PFSK-1 (cell line): ENCODE results near the gene ANKH.

ENCODE experiments used
- POLR2AphosphoS5 ChIP-seq: IDR thresholded peaks from 2 replicates; pipeline ENCODE4 v1.6.1; 2012; ENCODE audit warnings: low read depth, mild to moderate bottlenecking, control low read depth, low read length, moderate library complexity
- SIN3A ChIP-seq: IDR thresholded peaks from 2 replicates; pipeline ENCODE4 v1.6.1; 2012; ENCODE audit warnings: mild to moderate bottlenecking, low read length, moderate library complexity, borderline replicate concordance; ENCODE audit not compliant: insufficient read depth
- TAF1 ChIP-seq: IDR thresholded peaks from 2 replicates; pipeline ENCODE4 v1.6.1; 2012; ENCODE audit warnings: low read length, control low read depth, borderline replicate concordance; ENCODE audit not compliant: insufficient read depth
- TF ChIP-seq, protein P1 (sequence below), 2 experiments: IDR thresholded peaks; 2 replicates each; pipeline versions ENCODE4 v1.6.1 to v1.8.0; 2011 to 2012; ENCODE audit warnings: low read depth in 2 of 2, low read length in 2 of 2, control low read depth in 1 of 2, inconsistent platforms in 1 of 2, mild to moderate bottlenecking in 1 of 2, moderate library complexity in 1 of 2; ENCODE audit not compliant: insufficient read depth in 1 of 2

DNA sequence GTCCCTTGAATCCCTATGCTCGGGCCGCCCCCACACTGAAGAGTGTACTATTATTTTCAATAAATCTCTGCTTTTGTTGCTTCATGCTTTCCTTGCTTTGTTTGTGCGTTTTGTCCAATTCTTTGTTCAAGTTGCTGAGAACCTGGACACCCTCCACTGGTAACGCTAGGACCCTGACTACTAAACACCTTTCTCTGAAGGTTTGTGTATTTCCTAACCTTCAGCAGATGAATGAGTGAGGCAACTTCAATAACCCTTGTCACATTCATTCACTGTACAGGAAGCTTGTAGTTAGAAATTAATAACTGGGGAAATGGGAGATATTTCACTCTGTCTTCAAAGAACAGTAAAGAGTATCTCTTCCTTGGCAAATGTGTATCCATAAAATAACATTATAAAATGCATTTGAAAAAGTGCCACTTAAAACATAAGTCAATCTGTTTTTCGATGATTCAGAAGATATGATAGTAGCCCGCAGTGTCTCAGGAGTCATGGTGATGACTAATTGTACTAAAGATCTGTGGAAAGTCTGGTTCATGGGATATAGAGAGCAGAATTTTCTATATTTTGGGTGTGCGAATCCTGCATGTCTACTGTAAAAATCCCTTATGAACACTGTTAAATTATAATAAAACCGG is 43.2 kb upstream of the ANKH start:
- TF ChIP-seq, protein P1, sequence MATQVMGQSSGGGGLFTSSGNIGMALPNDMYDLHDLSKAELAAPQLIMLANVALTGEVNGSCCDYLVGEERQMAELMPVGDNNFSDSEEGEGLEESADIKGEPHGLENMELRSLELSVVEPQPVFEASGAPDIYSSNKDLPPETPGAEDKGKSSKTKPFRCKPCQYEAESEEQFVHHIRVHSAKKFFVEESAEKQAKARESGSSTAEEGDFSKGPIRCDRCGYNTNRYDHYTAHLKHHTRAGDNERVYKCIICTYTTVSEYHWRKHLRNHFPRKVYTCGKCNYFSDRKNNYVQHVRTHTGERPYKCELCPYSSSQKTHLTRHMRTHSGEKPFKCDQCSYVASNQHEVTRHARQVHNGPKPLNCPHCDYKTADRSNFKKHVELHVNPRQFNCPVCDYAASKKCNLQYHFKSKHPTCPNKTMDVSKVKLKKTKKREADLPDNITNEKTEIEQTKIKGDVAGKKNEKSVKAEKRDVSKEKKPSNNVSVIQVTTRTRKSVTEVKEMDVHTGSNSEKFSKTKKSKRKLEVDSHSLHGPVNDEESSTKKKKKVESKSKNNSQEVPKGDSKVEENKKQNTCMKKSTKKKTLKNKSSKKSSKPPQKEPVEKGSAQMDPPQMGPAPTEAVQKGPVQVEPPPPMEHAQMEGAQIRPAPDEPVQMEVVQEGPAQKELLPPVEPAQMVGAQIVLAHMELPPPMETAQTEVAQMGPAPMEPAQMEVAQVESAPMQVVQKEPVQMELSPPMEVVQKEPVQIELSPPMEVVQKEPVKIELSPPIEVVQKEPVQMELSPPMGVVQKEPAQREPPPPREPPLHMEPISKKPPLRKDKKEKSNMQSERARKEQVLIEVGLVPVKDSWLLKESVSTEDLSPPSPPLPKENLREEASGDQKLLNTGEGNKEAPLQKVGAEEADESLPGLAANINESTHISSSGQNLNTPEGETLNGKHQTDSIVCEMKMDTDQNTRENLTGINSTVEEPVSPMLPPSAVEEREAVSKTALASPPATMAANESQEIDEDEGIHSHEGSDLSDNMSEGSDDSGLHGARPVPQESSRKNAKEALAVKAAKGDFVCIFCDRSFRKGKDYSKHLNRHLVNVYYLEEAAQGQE (IDR thresholded peaks at IDR 0.05; ENCODE audit: insufficient read depth in 1 of 2, low read depth in 2 of 2, low read length in 2 of 2), result no peak
- TF ChIP-seq POLR2AphosphoS5, result no peak
- no peak for TF ChIP-seq TAF1
- no peak for TF ChIP-seq SIN3A
